Endothelial cell of umbilical vein (primary cell): ENCODE data around the gene KLHL21. TPM values are rescaled to one million over a fixed set of nuclear protein-coding genes. Genes with fewer than 3 reads are reported as not detected.

Experiments used
- BruUV-seq: library from RNA; stranded (reverse); fragments of 400-500 nt; replicated peaks from 2 replicates; lab custom pipeline; 2021; lab: Mats Ljungman, UMichigan
- CTCF ChIA-PET: fragments of 300-600, 350-600 bp; sonication (Branson Sonifier 250); formaldehyde crosslinking; loops from one replicate; lab custom pipeline; 2021; ENCODE audit warnings: antibody characterized with exemption, inconsistent platforms; lab: Charles Lee
- POLR2A ChIA-PET: fragments of 300-600, 350-600 bp; sonication (Branson Sonifier 250); formaldehyde crosslinking; loops from one replicate; lab custom pipeline; 2021; ENCODE audit warnings: antibody characterized with exemption, inconsistent platforms; lab: Charles Lee
- DNase-seq: peaks from one replicate; pipeline ENCODE4 v3.0.0-alpha.2; 2011; ENCODE audit warnings: low read depth, low spot score
- FAIRE-seq: peaks from 2 replicates; lab custom pipeline; 2011; peaks lifted over from hg19 to GRCh38; lab: Jason Lieb, UNC
- H2AFZ ChIP-seq: 2 replicates; pipeline ENCODE4 v1.6.0; 2012; ENCODE audit warnings: low read depth, low read length, control low read depth, inconsistent platforms
- H3K27ac ChIP-seq: 2 replicates; pipeline ENCODE4 v1.5.1; 2011; ENCODE audit warnings: low read depth, mild to moderate bottlenecking, control low read depth, low read length, moderate library complexity; ENCODE audit not compliant: insufficient read depth
- H3K27me3 ChIP-seq, 2 experiments: 2 replicates each; pipeline versions ENCODE4 v1.6.0 to v1.6.1; 2011; ENCODE audit warnings: low read length in 2 of 2, mixed read lengths in 1 of 2; ENCODE audit not compliant: control insufficient read depth in 2 of 2, insufficient read depth in 2 of 2
- H3K36me3 ChIP-seq, 2 experiments: 2 replicates in 1 of 2; 3 replicates in 1 of 2; pipeline ENCODE4 v1.5.1; 2011; ENCODE audit warnings: low read length in 2 of 2, mild to moderate bottlenecking in 1 of 2, moderate library complexity in 1 of 2; ENCODE audit not compliant: control insufficient read depth in 2 of 2, insufficient read depth in 2 of 2; ENCODE audit errors: extremely low read depth in 1 of 2
- H3K4me1 ChIP-seq: 3 replicates; pipeline ENCODE4 v1.5.1; 2011; ENCODE audit warnings: mild to moderate bottlenecking, low read length; ENCODE audit not compliant: control insufficient read depth, insufficient read depth; ENCODE audit errors: extremely low read depth
- H3K4me2 ChIP-seq: 2 replicates; pipeline ENCODE4 v1.6.1; 2011; ENCODE audit warnings: low read length, control low read depth, mixed read lengths; ENCODE audit not compliant: insufficient read depth
- H3K4me3 ChIP-seq, 3 experiments: fragments of 200-600 bp in 1 of 3; sonication (generic), shearing (Covaris generic) in 1 of 3; replicated peaks in 1 of 3; 2 replicates each; pipeline ENCODE4 v1.5.1; 2011 to 2016; ENCODE audit warnings: control low read depth in 3 of 3, low read length in 3 of 3, mild to moderate bottlenecking in 2 of 3, inconsistent platforms in 1 of 3, low read depth in 1 of 3, moderate library complexity in 1 of 3; ENCODE audit not compliant: insufficient read depth in 1 of 3
- H3K79me2 ChIP-seq: 2 replicates; pipeline ENCODE4 v1.6.0; 2012; ENCODE audit warnings: low read length, inconsistent platforms; ENCODE audit not compliant: control insufficient read depth, insufficient read depth
- H3K9ac ChIP-seq: replicated peaks from 2 replicates; pipeline ENCODE3; 2011; ENCODE audit warnings: low read length, control low read depth; ENCODE audit not compliant: insufficient read depth; ENCODE audit errors: extremely low read depth
- H3K9me1 ChIP-seq: replicated peaks from 3 replicates; pipeline ENCODE4 v1.6.0; 2011; ENCODE audit warnings: mild to moderate bottlenecking, low read length; ENCODE audit not compliant: control insufficient read depth, insufficient read depth; ENCODE audit errors: extremely low read depth
- H3K9me3 ChIP-seq: replicated peaks from 2 replicates; pipeline ENCODE4 v1.5.1; 2012; ENCODE audit warnings: low read length, inconsistent platforms; ENCODE audit not compliant: control insufficient read depth, insufficient read depth
- H4K20me1 ChIP-seq: replicated peaks from 2 replicates; pipeline ENCODE3; 2011; ENCODE audit warnings: mild to moderate bottlenecking, low read length; ENCODE audit not compliant: control insufficient read depth, insufficient read depth; ENCODE audit errors: extremely low read depth
- CTCF ChIP-seq, 2 donors: IDR thresholded peaks; 1 replicate in 1 of 2; 2 replicates in 1 of 2; pipeline ENCODE4 v1.5.1; 2011; ENCODE audit warnings: low read length in 2 of 2, mild to moderate bottlenecking in 2 of 2, moderate library complexity in 2 of 2, control low read depth in 1 of 2, inconsistent platforms in 1 of 2, low read depth in 1 of 2; ENCODE audit not compliant: insufficient read depth in 1 of 2; ENCODE audit errors: extremely low read depth in 1 of 2
- POLR2A ChIP-seq: IDR thresholded peaks from 2 replicates; pipeline ENCODE4 v1.6.1; 2012; ENCODE audit warnings: low read depth, mild to moderate bottlenecking, control low read depth, low read length
- POLR2AphosphoS5 ChIP-seq: IDR thresholded peaks from 2 replicates; pipeline ENCODE4 v1.6.1; 2012; ENCODE audit warnings: low read depth, mild to moderate bottlenecking, control low read depth, low read length, moderate library complexity; ENCODE audit not compliant: insufficient read depth
- dilution Hi-C: fragments of 300-500 bp; cut with MboI; formaldehyde crosslinking; loops from one replicate; pipeline ENCODE4 v1.15.0; 2019; ENCODE audit warnings: low sequenced_read_pairs; ENCODE audit not compliant: extremely low pct_ligation_motif_present
- intact Hi-C: fragments of 100-400 bp; cut with micrococcal nuclease; formaldehyde crosslinking; loops from one replicate; pipeline ENCODE4 v1.10.0; 2022
- polyA plus RNA-seq, 4 experiments: library from polyadenylated mRNA; depleted of rRNA in 3 of 4; stranded (reverse) in 3 of 4; unstranded in 1 of 4; fragments of >200 nt; gene quantifications; 2 replicates each; pipeline versions ENCODE4 v1.2.1 to v1.2.3, GENCODE V29; 2011 to 2012; ENCODE audit warnings: missing spikeins in 1 of 4
- total RNA-seq: library from RNA; stranded (reverse); gene quantifications from 2 replicates; pipeline ENCODE4 v1.2.3, GENCODE V29; 2021

The KLHL21 gene
- total and polyA plus RNA-seq, 2 donors (not counting 3 experiments of a cell fraction or from before 2014, with no cell fraction given), result 18.0 to 22.4 TPM

- POLR2A ChIA-PET, result interaction anchor here (1.5 kb wide), 1 partner anchor 14 kb away, joined by 3 read pairs; the partner anchor contains the start of gene KLHL21
- intact Hi-C loops, result no loop called here
- TF ChIP-seq POLR2A (no peak), CTCF (IDR thresholded peaks at IDR 0.05; ENCODE audit: extremely low read depth in 1 of 2, insufficient read depth in 1 of 2, low read depth in 1 of 2, low read length in 2 of 2) (no peak), POLR2AphosphoS5 (peak; percentile 6)
- Histone ChIP-seq H3K27ac (no peak overlapping the region), H3K36me3 (peaks cover 0 to 24% of the 10 kb centered on the region in 2 experiments), H4K20me1 (no peaks in the 10 kb centered on the region), H2AFZ (no peak overlapping the region), H3K4me3 (no peak overlapping the region), H3K27me3 (no peaks in the 10 kb centered on the region), H3K9me3 (no peaks in the 10 kb centered on the region), H3K4me2 (no peak overlapping the region), H3K79me2 (no peaks in the 10 kb centered on the region), H3K9ac (no peak overlapping the region), H3K9me1 (no peaks in the 10 kb centered on the region), H3K4me1 (no peaks in the 10 kb centered on the region)
- no peak for FAIRE-seq
- no peak for DNase-seq
- CTCF ChIA-PET, result interaction anchor here (0.5 kb wide), 1 partner anchor 244 kb away, joined by 3 read pairs; no protein-coding TSS in a partner anchor
- dilution Hi-C loops, result no loop called here
- no TSS peak for BruUV-seq
Measured at GRCh38 chr1:6588128-6588892, 14.4 kb downstream of the KLHL21 start.
